ENCODE results near the gene CRTAC1. TPM values are rescaled to one million over a fixed set of nuclear protein-coding genes. Genes with fewer than 3 reads are reported as not detected.

CRTAC1 gene
- total RNA-seq, 1 experiment from 2014 or later = not detected

- DNase-seq (ENCODE audit: low read depth) = no peak
Observed at GRCh38 chr10:97898429-97898828, 132.0 kb downstream of the CRTAC1 start.

GRCh38 chr10:97896756-97897358 is 133.6 kb downstream of the CRTAC1 start:
- DNase-seq (ENCODE audit: low read depth) = no peak

- no peak for DNase-seq (ENCODE audit: low read depth)
Observed at GRCh38 chr10:97895915-97896314, 134.5 kb downstream of the CRTAC1 start.

DNA sequence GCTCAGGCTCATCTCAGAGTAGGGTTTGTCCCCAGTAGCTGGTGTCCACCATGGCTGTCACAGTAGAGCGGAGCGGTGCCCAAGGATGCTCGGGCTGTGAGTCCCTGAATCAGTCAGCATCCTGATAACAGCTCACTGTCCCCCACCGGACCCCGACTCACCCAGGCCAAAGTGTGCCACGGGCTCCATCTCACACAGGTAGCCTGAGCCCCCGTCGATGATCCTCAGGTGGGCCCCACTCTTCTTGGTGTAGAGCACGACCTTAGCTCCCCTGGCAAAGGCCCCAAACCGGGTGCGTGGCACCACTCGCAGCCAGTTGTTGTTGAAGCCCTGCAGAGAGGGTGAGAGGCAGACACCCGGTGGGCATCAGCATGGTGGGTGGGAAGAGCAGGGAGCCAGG is 135.3 kb downstream of the CRTAC1 start:
- no peak for DNase-seq (ENCODE audit: low read depth)

- no peak for DNase-seq (ENCODE audit: low read depth)
Observed at GRCh38 chr10:97894092-97894491, 136.3 kb downstream of the CRTAC1 start.

GRCh38 chr10:97892939-97893338 is 137.5 kb downstream of the CRTAC1 start:
- DNase-seq (ENCODE audit: low read depth) = no peak

DNA sequence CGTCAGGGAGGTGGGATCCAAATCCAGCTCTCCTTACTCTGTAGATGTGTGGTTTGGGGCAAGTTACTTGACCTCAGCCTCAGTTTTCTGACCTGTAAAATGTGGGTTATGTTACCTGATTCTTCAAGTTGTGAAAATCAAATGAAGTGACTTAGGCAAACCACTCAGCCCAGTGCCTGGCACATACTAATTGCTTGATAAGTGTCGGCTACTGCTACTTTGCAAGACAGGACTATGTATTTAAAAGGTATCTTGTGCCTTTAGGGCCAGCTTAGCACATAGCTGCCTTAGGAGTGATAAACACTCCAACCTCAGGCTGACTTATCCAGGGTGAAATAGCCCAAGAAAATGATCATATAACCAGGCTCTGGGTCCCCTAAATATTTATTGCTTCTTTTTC is 137.9 kb downstream of the CRTAC1 start:
- no peak for DNase-seq (ENCODE audit: low read depth)

GRCh38 chr10:97891497-97892167 is 138.8 kb downstream of the CRTAC1 start:
- DNase-seq (ENCODE audit: low read depth) = no peak

- peak; percentile 87 for DNase-seq (ENCODE audit: low read depth)
Observed at GRCh38 chr10:97889461-97890265, 140.8 kb downstream of the CRTAC1 start.

DNA sequence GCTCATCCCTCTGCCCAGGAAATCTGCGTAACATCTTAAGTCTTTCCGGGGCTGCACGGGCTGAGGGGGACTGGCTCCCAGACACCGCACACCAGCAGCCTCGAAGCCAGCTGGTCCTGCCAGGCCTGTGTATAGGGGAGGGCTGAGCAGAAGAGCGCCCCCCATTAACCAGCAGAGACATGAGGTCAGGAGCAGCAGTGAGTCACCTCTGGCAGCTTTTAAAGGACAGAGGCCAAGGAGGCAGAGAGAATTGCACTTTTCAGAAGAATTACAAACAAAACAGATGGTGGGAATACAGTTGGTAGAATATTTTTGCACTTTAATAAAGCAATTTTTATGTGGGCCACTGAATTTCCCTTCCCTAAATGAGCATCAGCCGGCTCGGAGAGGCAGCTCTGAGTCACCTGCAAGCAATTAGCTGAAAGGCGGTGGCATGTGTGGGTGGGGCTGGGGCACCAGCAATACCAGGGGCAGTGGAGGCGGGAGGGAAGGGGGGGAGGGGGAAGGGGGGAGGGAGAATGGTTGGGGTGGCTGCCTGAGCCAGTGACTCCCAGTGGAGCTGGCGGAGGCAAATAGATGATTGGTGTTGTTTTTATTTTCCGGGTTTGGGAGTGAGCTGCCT is 141.7 kb downstream of the CRTAC1 start:
- peak; percentile 61 for DNase-seq (ENCODE audit: low read depth)

DNA sequence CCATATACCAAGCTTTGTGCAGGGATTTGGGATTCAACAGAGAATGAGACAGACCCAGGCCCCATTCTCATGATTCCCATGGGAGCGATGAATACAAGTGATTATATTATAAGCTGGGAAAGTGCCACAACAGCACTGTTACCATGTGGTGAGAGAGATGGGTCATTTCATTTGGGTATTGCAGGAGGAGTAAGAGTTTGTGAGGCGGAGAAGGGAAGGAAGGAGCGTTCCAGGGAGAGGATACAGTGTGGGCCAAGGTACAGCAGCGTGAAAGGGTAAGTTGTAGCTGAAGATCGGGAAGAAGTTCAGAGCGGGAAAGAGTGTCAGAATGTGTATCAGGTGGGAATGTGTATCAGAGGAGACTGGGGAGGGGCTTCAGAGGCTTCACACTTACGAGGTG is 142.3 kb downstream of the CRTAC1 start:
- no peak for DNase-seq (ENCODE audit: low read depth)

GRCh38 chr10:97887399-97887798 is 143.0 kb downstream of the CRTAC1 start:
- peak; percentile 22 for DNase-seq (ENCODE audit: low read depth)

DNA sequence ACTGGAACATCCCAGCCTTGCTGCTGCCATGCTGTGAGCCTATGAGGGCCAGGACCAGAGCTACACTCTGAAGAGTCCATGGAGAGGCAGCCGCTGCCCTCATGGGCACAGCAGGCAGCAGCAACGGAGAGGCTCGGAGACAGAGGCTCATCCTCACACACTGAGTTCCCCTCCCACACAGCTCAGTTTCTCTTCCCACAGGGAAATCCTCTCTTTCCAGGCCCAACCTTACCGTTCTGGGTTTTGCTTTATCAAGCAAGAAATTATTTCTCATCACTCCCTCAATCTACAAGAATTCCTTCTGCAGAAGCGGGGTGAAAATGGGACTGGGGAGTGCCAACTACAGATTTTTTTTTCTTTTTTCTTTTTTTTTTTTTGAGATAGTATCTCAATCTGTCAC is 144.1 kb downstream of the CRTAC1 start:
- no peak for DNase-seq (ENCODE audit: low read depth)

GRCh38 chr10:97883092-97883485 is 147.3 kb downstream of the CRTAC1 start:
- DNase-seq (ENCODE audit: low read depth) = no peak

- peak; percentile 98 for DNase-seq (ENCODE audit: low read depth)
Observed at GRCh38 chr10:97882142-97883091, 148.0 kb downstream of the CRTAC1 start.

- no peak for DNase-seq (ENCODE audit: low read depth)
Observed at GRCh38 chr10:97880109-97880508, 150.3 kb downstream of the CRTAC1 start.

DNA sequence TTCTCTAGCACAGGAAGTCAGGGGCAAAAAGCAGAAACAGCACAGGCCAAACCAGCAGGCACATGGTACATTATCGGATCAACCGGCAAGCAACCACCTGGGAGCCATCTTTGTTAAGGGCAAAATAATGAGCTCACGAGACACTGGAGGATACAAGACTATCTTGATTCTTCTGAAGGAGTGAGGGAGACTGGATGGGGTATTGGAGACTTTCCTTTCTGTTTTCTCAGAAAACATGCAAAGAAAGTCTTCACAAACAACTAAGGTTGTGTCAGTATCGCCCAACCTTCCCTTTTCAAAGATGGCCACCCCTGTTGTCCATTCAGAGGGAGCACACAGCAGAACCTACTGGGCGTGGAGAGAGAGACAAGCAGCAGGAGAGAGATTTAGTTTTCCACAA is 151.2 kb downstream of the CRTAC1 start:
- no peak for DNase-seq (ENCODE audit: low read depth)

- no peak for DNase-seq (ENCODE audit: low read depth)
Observed at GRCh38 chr10:97876402-97876801, 154.0 kb downstream of the CRTAC1 start.

- no peak for DNase-seq (ENCODE audit: low read depth)
Observed at GRCh38 chr10:97875391-97875790, 155.0 kb downstream of the CRTAC1 start.

DNA sequence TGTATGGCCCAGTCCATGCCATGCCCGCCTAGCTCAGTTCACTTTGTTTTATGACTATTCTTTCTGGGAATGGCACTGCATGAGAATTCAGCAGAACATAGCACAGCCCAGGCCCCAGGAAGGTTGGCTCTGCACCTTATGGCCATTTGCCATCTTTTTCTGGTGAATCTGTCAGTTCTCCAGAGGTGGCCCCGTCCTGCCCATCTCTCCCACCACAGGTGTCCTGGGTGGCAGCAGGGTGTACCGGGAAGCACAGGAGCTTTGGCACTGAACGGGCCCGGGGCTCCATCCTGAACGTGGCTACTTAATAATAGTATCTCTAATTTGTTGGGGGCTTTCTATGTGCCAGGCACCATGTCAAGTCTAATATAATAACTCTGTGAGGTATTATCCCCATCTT is 156.1 kb downstream of the CRTAC1 start:
- no peak for DNase-seq (ENCODE audit: low read depth)

- no peak for DNase-seq (ENCODE audit: low read depth)
Observed at GRCh38 chr10:97873569-97873968, 156.9 kb downstream of the CRTAC1 start.

Data from HT1080 (cell line).